Adrenal gland (tissue), 12 donors: ENCODE results near the gene NCKAP5. TPM values are rescaled to one million over a fixed set of nuclear protein-coding genes. Genes with fewer than 3 reads are reported as not detected.

Experiments
- DNase-seq, 7 donors: peaks; one replicate each; pipeline ENCODE4 v3.0.0-alpha.2; 2019 to 2020
- H3K27ac ChIP-seq, 5 donors: fragments of 200-600 bp; sonication (generic) in 4 of 5; 1 replicate in 3 of 5; 2 replicates in 2 of 5; pipeline versions ENCODE4 v1.5.1 to v1.8.0; 2016 to 2020; ENCODE audit warnings: mild to moderate bottlenecking in 1 of 5
- H3K27me3 ChIP-seq: fragments of 200-600 bp; 2 replicates; pipeline ENCODE4 v1.8.0; 2021
- H3K36me3 ChIP-seq, 2 donors: fragments of 200-600 bp; replicated peaks in 1 of 2; 1 replicate in 1 of 2; 2 replicates in 1 of 2; pipeline versions ENCODE4 v1.5.1 to v1.8.0; 2018 to 2022
- H3K4me1 ChIP-seq, 2 donors: fragments of 200-600 bp; replicated peaks in 1 of 2; 1 replicate in 1 of 2; 2 replicates in 1 of 2; pipeline versions ENCODE4 v1.5.1 to v1.8.0; 2018 to 2021
- H3K4me3 ChIP-seq, 4 donors: fragments of 200-600 bp; sonication (generic) in 3 of 4; one replicate each; pipeline ENCODE4 v1.5.1; 2016 to 2018
- H3K9me3 ChIP-seq, 3 donors: fragments of 200-600 bp; sonication (generic) in 1 of 3; replicated peaks in 1 of 3; 1 replicate in 2 of 3; 2 replicates in 1 of 3; pipeline versions ENCODE4 v1.5.1 to v1.8.0; 2016 to 2021
- CTCF ChIP-seq, 6 experiments: fragments of 450-650 bp in 4 of 6; fragments of 200-600 bp in 2 of 6; sonication (generic) in 1 of 6; IDR thresholded peaks; 1 replicate in 5 of 6; 2 replicates in 1 of 6; pipeline versions ENCODE4 v1.5.1 to v1.8.0; 2016 to 2021; ENCODE audit warnings: antibody characterized with exemption in 6 of 6, mild to moderate bottlenecking in 2 of 6, moderate library complexity in 1 of 6
- POLR2A ChIP-seq, 2 donors: fragments of 450-650 bp; IDR thresholded peaks; one replicate each; pipeline ENCODE4 v1.6.1; 2017; ENCODE audit warnings: antibody characterized with exemption in 2 of 2, mild to moderate bottlenecking in 2 of 2, moderate library complexity in 1 of 2
- WGBS, 4 donors: extraction: QIAGEN DNeasy Blood & Tissue Kit in 2 of 4; methylation state at CpG; one replicate each; pipeline versions ENCODE4 v1.1.5 to v1.1.7; 2013 to 2017; 5-methylcytosine and 5-hydroxymethylcytosine counted together
- intact Hi-C, 2 donors: fragments of 100-400 bp; cut with DNase I; formaldehyde crosslinking; loops; one replicate each; pipeline versions ENCODE4 v1.14.1 to v1.15.0; 2022 to 2023
- polyA plus RNA-seq, 3 donors: library from polyadenylated mRNA; stranded (reverse); fragments of 200-250 nt in 2 of 3; fragments of 350-450 nt in 1 of 3; fragmentation: Illumina TruSeq in 1 of 3; extraction: RNeasy Lipid Tissue Mini Kit (QIAGEN cat#74804) in 1 of 3; gene quantifications; one replicate each; pipeline ENCODE4 v1.2.3, GENCODE V29; 2013 to 2014
- total RNA-seq, 9 donors: library from RNA; depleted of rRNA in 4 of 9; stranded (reverse); fragments of >200 nt in 4 of 9; fragments of 120-200 nt in 1 of 9; fragmentation: NEBNext Ultra II Directional in 1 of 9; extraction: Animal tissue kit (Norgen Biotek cat#: 25700) in 1 of 9; gene quantifications; one replicate each; pipeline versions ENCODE4 v1.1.0 to v1.2.4, GENCODE V29; 2013 to 2023
- donor health status: healthy with polysubstance abuse.
- donor health status: Bipolar disorder and iron deficiency.
- donor health status: DM: yes; HTN: yes; CAD: no.
- donor health status: DM: no; HTN: no; CAD: no.
- donor health status: DM: no; HTN: no; CAD: no.
- donor health status: DM: yes; HTN: yes; CAD: no.

Gene NCKAP5
- total and polyA plus RNA-seq, 12 donors = 0.06 to 3.1 (median 1.1) TPM

GRCh38 chr2:133135035-133135654 lies 433.1 kb downstream of the NCKAP5 start:
- Histone ChIP-seq H3K9me3 (no peaks in the 10 kb centered on the region), H3K4me1 (no peaks in the 10 kb centered on the region), H3K4me3 (no peak overlapping the region), H3K27me3 (no peaks in the 10 kb centered on the region), H3K27ac (no peak overlapping the region), H3K36me3 (no peaks in the 10 kb centered on the region)
- 76 to 88% (median 80%) methylated on average over 10 of the region's 10 CpGs for WGBS, 4 donors
- no peak for TF ChIP-seq POLR2A (IDR thresholded peaks at IDR 0.05)
- no peak for TF ChIP-seq CTCF (IDR thresholded peaks at IDR 0.05)
- no peak for DNase-seq
- intact Hi-C loops = no loop called here

- H3K27me3 ChIP-seq = no peaks in the 10 kb centered on the region
- intact Hi-C loops = no loop called here
- H3K27ac ChIP-seq = peak overlapping the region in 1 of 5 donors; percentile 26
- no peak overlapping the region for H3K4me3 ChIP-seq
- no peak for DNase-seq
- no peaks in the 10 kb centered on the region for H3K9me3 ChIP-seq
- 42 to 58% (median 48%) methylated on average over 3 of the region's 3 CpGs for WGBS, 4 donors
- H3K4me1 ChIP-seq = no peaks in the 10 kb centered on the region
- H3K36me3 ChIP-seq = no peaks in the 10 kb centered on the region
- no peak for TF ChIP-seq CTCF (IDR thresholded peaks at IDR 0.05)
- TF ChIP-seq POLR2A (IDR thresholded peaks at IDR 0.05) = no peak
Measured at GRCh38 chr2:133130548-133131246, 437.6 kb downstream of the NCKAP5 start.

GRCh38 chr2:133124446-133124845 lies 443.8 kb downstream of the NCKAP5 start:
- Histone ChIP-seq H3K9me3 (no peaks in the 10 kb centered on the region), H3K4me1 (no peaks in the 10 kb centered on the region), H3K36me3 (no peaks in the 10 kb centered on the region), H3K27me3 (no peaks in the 10 kb centered on the region), H3K27ac (no peak overlapping the region), H3K4me3 (no peak overlapping the region)
- intact Hi-C loops = no loop called here
- 79 to 81% (median 80%) methylated on average over 5 of the region's 5 CpGs for WGBS, 4 donors
- no peak for TF ChIP-seq CTCF (IDR thresholded peaks at IDR 0.05)
- TF ChIP-seq POLR2A (IDR thresholded peaks at IDR 0.05) = no peak
- no peak for DNase-seq

GRCh38 chr2:133123904-133124303 lies 444.4 kb downstream of the NCKAP5 start:
- intact Hi-C loops = no loop called here
- 72 to 82% (median 78%) methylated on average over 5 of the region's 5 CpGs for WGBS, 4 donors

More at GRCh38 chr2:133123904-133124303, 444.4 kb downstream of the NCKAP5 start:
- H3K36me3 ChIP-seq = no peaks in the 10 kb centered on the region
- DNase-seq = no peak
- no peak overlapping the region for H3K27ac ChIP-seq
- no peak overlapping the region for H3K4me3 ChIP-seq
- TF ChIP-seq CTCF (IDR thresholded peaks at IDR 0.05) = no peak
- no peak for TF ChIP-seq POLR2A (IDR thresholded peaks at IDR 0.05)
- H3K4me1 ChIP-seq = no peaks in the 10 kb centered on the region
- H3K27me3 ChIP-seq = no peaks in the 10 kb centered on the region
- H3K9me3 ChIP-seq = no peaks in the 10 kb centered on the region
